HepG2 (cell line): ENCODE measurements around the gene BMPER.

Experiments
- CAMTA2 ChIP-seq: sonication (generic); formaldehyde crosslinking; IDR thresholded peaks from 2 replicates; pipeline ENCODE4 v1.4.0; 2020; ENCODE audit warnings: mild to moderate bottlenecking, missing genetic modification reagents, borderline replicate concordance
- CTCF ChIP-seq: sonication (generic); formaldehyde crosslinking; IDR thresholded peaks from 2 replicates; pipeline ENCODE4 v1.5.0; 2020; ENCODE audit warnings: mild to moderate bottlenecking, missing genetic modification reagents, moderate library complexity
- ZNF138 ChIP-seq: sonication (generic); formaldehyde crosslinking; IDR thresholded peaks from 2 replicates; pipeline ENCODE4 v1.5.0; 2020; ENCODE audit warnings: mild to moderate bottlenecking, low read depth, missing genetic modification reagents
- ZNF274 ChIP-seq: sonication (generic); formaldehyde crosslinking; IDR thresholded peaks from 2 replicates; pipeline ENCODE4 v1.5.1; 2020; ENCODE audit warnings: mild to moderate bottlenecking, missing genetic modification reagents
- ZNF766 ChIP-seq: sonication (generic); formaldehyde crosslinking; IDR thresholded peaks from 2 replicates; pipeline ENCODE4 v1.5.0; 2020; ENCODE audit warnings: missing genetic modification reagents, borderline replicate concordance

GRCh38 chr7:33919449-33919848 lies 14.1 kb downstream of the BMPER start:
- TF ChIP-seq CAMTA2 (no peak), CTCF (CRISPR knock-in tag) (no peak), ZNF138 (CRISPR knock-in tag) (no peak), ZNF766 (CRISPR knock-in tag) (no peak), ZNF274 (no peak)
